Neutrophil (primary cell): Measurements from ENCODE around the gene MID1.

Experiments used
- H3K27ac ChIP-seq: fragments of 200-600 bp; sonication (generic); 2 replicates; pipeline ENCODE4 v1.5.1; 2016; ENCODE audit warnings: mild to moderate bottlenecking, moderate library complexity
- H3K27me3 ChIP-seq: fragments of 200-600 bp; sonication (generic); 2 replicates; pipeline ENCODE4 v1.6.0; 2016; ENCODE audit warnings: mild to moderate bottlenecking
- H3K36me3 ChIP-seq: fragments of 200-600 bp; sonication (generic); 2 replicates; pipeline ENCODE4 v1.5.1; 2017
- H3K4me1 ChIP-seq, 2 experiments: fragments of 200-600 bp in 1 of 2; sonication (generic) in 1 of 2; 1 replicate in 1 of 2; 2 replicates in 1 of 2; pipeline versions ENCODE4 v1.5.1 to v1.6.1; 2013 to 2016; ENCODE audit warnings: low read depth in 1 of 2, low read length in 1 of 2, mild to moderate bottlenecking in 1 of 2, moderate library complexity in 1 of 2; ENCODE audit not compliant: control insufficient read depth in 1 of 2, insufficient read depth in 1 of 2
- H3K4me3 ChIP-seq, 2 experiments: fragments of 200-600 bp in 1 of 2; sonication (generic) in 1 of 2; 1 replicate in 1 of 2; 2 replicates in 1 of 2; pipeline ENCODE4 v1.5.1; 2013 to 2016; ENCODE audit warnings: low read depth in 1 of 2, low read length in 1 of 2, mild to moderate bottlenecking in 1 of 2, moderate library complexity in 1 of 2
- H3K9me3 ChIP-seq: fragments of 200-600 bp; sonication (generic); 2 replicates; pipeline ENCODE4 v1.5.1; 2016
- TF ChIP-seq, protein P1 (sequence below): fragments of 200-600 bp; sonication (generic); IDR thresholded peaks from 2 replicates; pipeline ENCODE4 v1.5.1; 2016; ENCODE audit warnings: antibody characterized with exemption

The MID1 gene

DNA sequence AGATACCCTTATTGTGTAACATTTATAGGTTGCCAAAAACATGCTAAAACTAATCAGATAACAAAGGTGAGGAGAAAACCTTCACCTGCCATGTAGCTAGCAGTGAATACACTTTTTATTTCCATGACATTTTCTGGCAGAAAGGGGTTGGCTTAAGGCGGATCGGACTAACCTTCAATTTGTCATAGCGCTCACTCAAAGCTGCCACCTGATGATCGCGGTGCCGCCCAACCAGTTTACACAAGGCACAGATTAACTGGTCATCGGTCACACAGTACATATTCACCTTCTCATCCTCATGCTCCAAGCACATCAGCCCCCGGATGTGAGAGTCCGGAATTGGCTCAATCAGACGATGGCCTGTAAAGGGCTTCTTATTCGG lies 53.7 kb downstream of the MID1 start:
- no peaks in the 10 kb centered on the region for H3K4me1 ChIP-seq
- H3K9me3 ChIP-seq, result no peaks in the 10 kb centered on the region
- H3K27ac ChIP-seq, result no peak overlapping the region
- TF ChIP-seq, protein P1, sequence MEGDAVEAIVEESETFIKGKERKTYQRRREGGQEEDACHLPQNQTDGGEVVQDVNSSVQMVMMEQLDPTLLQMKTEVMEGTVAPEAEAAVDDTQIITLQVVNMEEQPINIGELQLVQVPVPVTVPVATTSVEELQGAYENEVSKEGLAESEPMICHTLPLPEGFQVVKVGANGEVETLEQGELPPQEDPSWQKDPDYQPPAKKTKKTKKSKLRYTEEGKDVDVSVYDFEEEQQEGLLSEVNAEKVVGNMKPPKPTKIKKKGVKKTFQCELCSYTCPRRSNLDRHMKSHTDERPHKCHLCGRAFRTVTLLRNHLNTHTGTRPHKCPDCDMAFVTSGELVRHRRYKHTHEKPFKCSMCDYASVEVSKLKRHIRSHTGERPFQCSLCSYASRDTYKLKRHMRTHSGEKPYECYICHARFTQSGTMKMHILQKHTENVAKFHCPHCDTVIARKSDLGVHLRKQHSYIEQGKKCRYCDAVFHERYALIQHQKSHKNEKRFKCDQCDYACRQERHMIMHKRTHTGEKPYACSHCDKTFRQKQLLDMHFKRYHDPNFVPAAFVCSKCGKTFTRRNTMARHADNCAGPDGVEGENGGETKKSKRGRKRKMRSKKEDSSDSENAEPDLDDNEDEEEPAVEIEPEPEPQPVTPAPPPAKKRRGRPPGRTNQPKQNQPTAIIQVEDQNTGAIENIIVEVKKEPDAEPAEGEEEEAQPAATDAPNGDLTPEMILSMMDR, result no peak
- H3K27me3 ChIP-seq, result no peaks in the 10 kb centered on the region
- no peak overlapping the region for H3K4me3 ChIP-seq
- no peaks in the 10 kb centered on the region for H3K36me3 ChIP-seq

DNA sequence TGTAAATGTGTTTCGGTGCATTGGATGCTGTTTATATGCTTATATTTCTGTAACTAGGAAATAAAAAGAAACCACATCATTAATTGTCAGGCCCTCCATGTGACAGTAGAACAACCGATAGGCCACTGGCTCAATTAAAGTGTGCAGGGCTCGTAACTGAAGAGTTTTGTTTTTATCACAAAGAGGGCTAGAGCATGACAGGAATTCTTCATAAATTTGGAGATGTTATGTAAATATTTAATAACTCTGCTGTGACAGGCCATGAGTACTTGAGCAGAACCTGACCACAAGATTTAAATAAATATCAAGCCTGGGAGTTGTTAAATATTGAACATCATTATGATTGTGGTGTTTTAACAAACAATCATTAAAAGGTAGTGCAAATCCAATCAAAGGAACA lies 55.9 kb downstream of the MID1 start:
- H3K9me3 ChIP-seq, result no peaks in the 10 kb centered on the region
- H3K27me3 ChIP-seq, result no peaks in the 10 kb centered on the region
- no peak overlapping the region for H3K27ac ChIP-seq
- H3K36me3 ChIP-seq, result no peaks in the 10 kb centered on the region
- H3K4me3 ChIP-seq, result no peak overlapping the region
- TF ChIP-seq, protein P1, result no peak
- no peaks in the 10 kb centered on the region for H3K4me1 ChIP-seq

DNA sequence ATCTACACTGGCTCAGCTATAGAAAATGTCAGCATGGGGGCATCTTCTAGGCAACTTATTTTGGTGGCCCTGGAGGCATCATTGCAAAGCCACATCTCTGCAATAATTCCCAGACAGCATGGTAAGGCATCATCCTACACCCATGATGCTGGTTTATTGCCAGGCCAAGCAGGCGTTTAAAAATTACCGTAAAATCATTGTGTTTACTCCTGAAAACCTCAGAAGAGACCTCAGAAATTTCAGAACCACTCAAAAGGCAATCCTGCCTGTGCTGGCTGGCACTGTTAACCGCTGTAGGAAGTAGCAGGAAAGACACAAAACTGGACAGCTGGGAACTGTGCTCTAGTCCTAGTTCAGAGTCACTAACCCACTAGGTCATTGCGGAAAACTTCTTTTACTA lies 63.2 kb downstream of the MID1 start:
- H3K27me3 ChIP-seq, result no peaks in the 10 kb centered on the region
- no peaks in the 10 kb centered on the region for H3K9me3 ChIP-seq
- no peaks in the 10 kb centered on the region for H3K36me3 ChIP-seq
- no peak overlapping the region for H3K4me3 ChIP-seq
- TF ChIP-seq, protein P1, result no peak
- H3K4me1 ChIP-seq, result no peaks in the 10 kb centered on the region
- no peak overlapping the region for H3K27ac ChIP-seq

DNA sequence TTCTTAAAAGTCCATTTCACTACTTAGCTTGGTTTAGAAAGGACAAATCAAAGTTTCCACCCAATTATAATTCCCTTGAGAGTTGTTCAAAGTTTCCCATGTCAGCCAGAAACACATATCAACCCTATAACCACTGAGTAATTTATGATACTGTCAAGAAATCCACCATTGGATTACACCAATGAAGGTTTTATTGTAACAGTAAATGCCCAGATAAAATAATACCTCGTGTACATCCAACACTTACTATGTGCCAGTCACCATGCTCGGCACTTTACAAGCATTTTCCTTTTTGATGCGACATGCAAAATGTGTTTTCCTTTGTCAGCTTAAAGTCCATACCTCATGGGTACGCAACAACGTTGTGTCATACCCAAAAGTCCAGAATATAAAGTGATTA lies 64.0 kb downstream of the MID1 start:
- no peaks in the 10 kb centered on the region for H3K36me3 ChIP-seq
- H3K9me3 ChIP-seq, result no peaks in the 10 kb centered on the region
- no peaks in the 10 kb centered on the region for H3K4me1 ChIP-seq
- H3K27me3 ChIP-seq, result no peaks in the 10 kb centered on the region
- TF ChIP-seq, protein P1, result no peak
- no peak overlapping the region for H3K4me3 ChIP-seq
- H3K27ac ChIP-seq, result no peak overlapping the region

GRCh38 chrX:10555846-10556245 lies 64.5 kb downstream of the MID1 start:
- Histone ChIP-seq H3K27me3 (no peaks in the 10 kb centered on the region), H3K4me3 (no peak overlapping the region), H3K4me1 (no peaks in the 10 kb centered on the region), H3K27ac (no peak overlapping the region), H3K9me3 (no peaks in the 10 kb centered on the region), H3K36me3 (no peaks in the 10 kb centered on the region)
- TF ChIP-seq, protein P1, result no peak
